Lower lobe of right lung (tissue), 2 donors: Measurements from ENCODE around the gene WDR6. TPM values are rescaled to one million over a fixed set of nuclear protein-coding genes. Genes with fewer than 3 reads are reported as not detected.

ENCODE experiments used
- ATAC-seq, 2 donors: fragments of 200-7000 bp; cut with Tn5 transposase; one replicate each; pipeline ENCODE4 v1.9.1; 2020 to 2022; ENCODE audit warnings: mild to moderate bottlenecking in 2 of 2, moderate library complexity in 2 of 2
- DNase-seq: peaks from one replicate; pipeline ENCODE4 v3.0.0-alpha.2; 2020
- H3K27ac ChIP-seq: fragments of 200-600 bp; one replicate; pipeline ENCODE4 v1.8.0; 2022
- H3K27me3 ChIP-seq: fragments of 200-600 bp; one replicate; pipeline ENCODE4 v1.8.0; 2022; ENCODE audit warnings: low read depth
- H3K36me3 ChIP-seq: fragments of 200-600 bp; one replicate; pipeline ENCODE4 v1.8.0; 2022; ENCODE audit warnings: mild to moderate bottlenecking
- H3K4me1 ChIP-seq: fragments of 200-600 bp; one replicate; pipeline ENCODE4 v1.8.0; 2022
- H3K4me3 ChIP-seq: fragments of 200-600 bp; one replicate; pipeline ENCODE4 v1.8.0; 2022; ENCODE audit warnings: mild to moderate bottlenecking
- H3K9me3 ChIP-seq: fragments of 200-600 bp; one replicate; pipeline ENCODE4 v1.8.0; 2022
- intact Hi-C: fragments of 100-400 bp; cut with DNase I; formaldehyde crosslinking; loops from one replicate; pipeline ENCODE4 v1.11.0; 2022
- microRNA-seq: library from miRNA; unstranded; fragments of <30 nt; microRNA quantifications from one replicate; pipeline ENCODE4 v1.2.0, GENCODE V29; 2020; ENCODE audit warnings: borderline number of aligned reads
- total RNA-seq: library from RNA; stranded (reverse); fragmentation: NEBNext Ultra II Directional; extraction: Animal tissue kit (Norgen Biotek cat#: 25700); gene quantifications from one replicate; pipeline ENCODE4 v1.2.1, GENCODE V29; 2021
- TF ChIP-seq, protein P1 (sequence below): fragments of 200-600 bp; IDR thresholded peaks from one replicate; pipeline ENCODE4 v1.8.0; 2022; ENCODE audit warnings: antibody characterized with exemption, mild to moderate bottlenecking
- donor health status: DM: no; HTN: yes; CAD: no; lungs with severe emphysema.

WDR6 gene
- total RNA-seq, 1 donor from 2014 or later = 157 TPM

DNA sequence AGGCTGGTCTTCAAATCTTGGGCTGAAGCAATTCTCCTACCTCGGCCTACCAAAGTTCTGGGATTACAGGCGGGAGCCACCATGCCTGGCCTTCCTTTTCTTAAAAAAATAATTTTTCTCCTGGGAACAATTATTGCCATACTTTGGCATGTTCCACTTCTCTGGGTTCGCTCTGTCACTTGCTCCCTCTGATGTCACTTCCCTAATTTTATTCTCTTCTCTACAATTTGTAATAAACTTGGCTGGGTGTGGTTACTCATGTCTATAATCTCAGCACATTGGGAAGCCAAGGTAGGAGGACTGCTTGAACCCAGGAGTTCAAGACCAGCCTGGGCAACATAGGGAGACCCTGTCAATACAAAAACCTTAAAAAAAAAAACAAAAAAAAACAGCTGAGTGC, 28.1 kb downstream of the WDR6 start:
- Histone ChIP-seq H3K27me3 (no peaks in the 10 kb centered on the region), H3K36me3 (peaks cover 100% of the 10 kb centered on the region), H3K4me3 (no peak overlapping the region), H3K9me3 (no peaks in the 10 kb centered on the region), H3K4me1 (peaks cover 9% of the 10 kb centered on the region), H3K27ac (no peak overlapping the region)
- TF ChIP-seq, protein P1, sequence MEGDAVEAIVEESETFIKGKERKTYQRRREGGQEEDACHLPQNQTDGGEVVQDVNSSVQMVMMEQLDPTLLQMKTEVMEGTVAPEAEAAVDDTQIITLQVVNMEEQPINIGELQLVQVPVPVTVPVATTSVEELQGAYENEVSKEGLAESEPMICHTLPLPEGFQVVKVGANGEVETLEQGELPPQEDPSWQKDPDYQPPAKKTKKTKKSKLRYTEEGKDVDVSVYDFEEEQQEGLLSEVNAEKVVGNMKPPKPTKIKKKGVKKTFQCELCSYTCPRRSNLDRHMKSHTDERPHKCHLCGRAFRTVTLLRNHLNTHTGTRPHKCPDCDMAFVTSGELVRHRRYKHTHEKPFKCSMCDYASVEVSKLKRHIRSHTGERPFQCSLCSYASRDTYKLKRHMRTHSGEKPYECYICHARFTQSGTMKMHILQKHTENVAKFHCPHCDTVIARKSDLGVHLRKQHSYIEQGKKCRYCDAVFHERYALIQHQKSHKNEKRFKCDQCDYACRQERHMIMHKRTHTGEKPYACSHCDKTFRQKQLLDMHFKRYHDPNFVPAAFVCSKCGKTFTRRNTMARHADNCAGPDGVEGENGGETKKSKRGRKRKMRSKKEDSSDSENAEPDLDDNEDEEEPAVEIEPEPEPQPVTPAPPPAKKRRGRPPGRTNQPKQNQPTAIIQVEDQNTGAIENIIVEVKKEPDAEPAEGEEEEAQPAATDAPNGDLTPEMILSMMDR = no peak
- DNase-seq (no peak), ATAC-seq (peak in 1 of 2 donors; percentile 17)
- intact Hi-C loops = no loop called here

DNA sequence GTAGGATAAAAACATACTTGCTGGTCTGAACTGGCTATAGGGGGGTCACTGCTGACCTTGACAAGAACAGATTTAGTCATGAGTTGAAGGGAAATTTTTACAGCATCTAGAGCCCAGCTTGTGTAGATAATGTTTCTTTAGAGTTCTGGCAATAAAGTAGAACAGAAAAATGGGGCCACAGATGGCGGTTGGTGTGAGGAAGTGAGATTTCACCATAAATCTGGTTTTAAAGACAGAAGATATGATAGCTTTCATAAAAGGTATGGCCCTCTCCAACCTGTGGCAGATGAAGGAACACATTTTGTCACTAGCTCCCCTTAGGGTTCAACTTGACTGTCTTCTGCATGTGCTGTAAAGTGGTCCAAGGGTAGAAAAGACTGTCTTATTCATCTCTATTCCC, 46.4 kb downstream of the WDR6 start:
- intact Hi-C loops = no loop called here
- TF ChIP-seq, protein P1 = no peak

GRCh38 chr3:49054344-49054862, 47.2 kb downstream of the WDR6 start:
- no peaks in the 10 kb centered on the region for H3K4me1 ChIP-seq
- H3K9me3 ChIP-seq = no peaks in the 10 kb centered on the region
- ATAC-seq (no peak), DNase-seq (no peak)
- no peak overlapping the region for H3K27ac ChIP-seq
- peaks cover 88% of the 10 kb centered on the region for H3K36me3 ChIP-seq
- H3K4me3 ChIP-seq = no peak overlapping the region
- no peaks in the 10 kb centered on the region for H3K27me3 ChIP-seq
- intact Hi-C loops = no loop called here
- TF ChIP-seq, protein P1 = no peak

More for the DNA sequence above, 46.4 kb downstream of the WDR6 start:
- Histone ChIP-seq H3K27ac (no peak overlapping the region), H3K4me3 (no peak overlapping the region), H3K4me1 (no peaks in the 10 kb centered on the region), H3K36me3 (peaks cover 84% of the 10 kb centered on the region), H3K9me3 (no peaks in the 10 kb centered on the region), H3K27me3 (no peaks in the 10 kb centered on the region)
- no peak for ATAC-seq
- DNase-seq = no peak

- no peaks in the 10 kb centered on the region for H3K27me3 ChIP-seq
- H3K4me1 ChIP-seq = no peaks in the 10 kb centered on the region
- no peak overlapping the region for H3K4me3 ChIP-seq
- H3K27ac ChIP-seq = no peak overlapping the region
- TF ChIP-seq, protein P1 = no peak
- no peaks in the 10 kb centered on the region for H3K9me3 ChIP-seq
- intact Hi-C loops = no loop called here
- ATAC-seq = peak in 1 of 2 donors; percentile 23
- no peak for DNase-seq
- peaks cover 95% of the 10 kb centered on the region for H3K36me3 ChIP-seq
Observed at GRCh38 chr3:49057268-49057667, 50.1 kb downstream of the WDR6 start.

DNA sequence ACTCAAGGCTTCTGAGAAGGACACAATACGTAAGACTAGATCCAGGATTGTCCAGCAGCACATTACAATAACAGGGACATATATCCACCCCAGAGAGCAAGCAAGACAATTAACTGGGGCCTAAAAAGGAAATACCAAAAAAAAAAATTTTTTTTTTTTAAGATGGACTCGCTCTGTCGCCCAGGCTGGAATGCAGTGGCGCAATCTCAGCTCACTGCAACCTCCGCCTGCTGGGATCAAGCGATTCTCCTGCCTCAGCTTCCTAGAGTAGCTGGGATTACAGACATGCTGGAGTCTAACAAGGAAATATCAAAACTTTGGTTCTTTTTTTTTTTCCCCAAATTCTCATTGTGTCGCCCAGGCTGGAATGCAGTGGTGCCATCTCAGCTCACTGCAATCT, 50.8 kb downstream of the WDR6 start:
- DNase-seq (no peak), ATAC-seq (no peak)
- TF ChIP-seq, protein P1 = no peak
- Histone ChIP-seq H3K27me3 (no peaks in the 10 kb centered on the region), H3K9me3 (no peaks in the 10 kb centered on the region), H3K27ac (no peak overlapping the region), H3K36me3 (peaks cover 93% of the 10 kb centered on the region), H3K4me3 (no peak overlapping the region), H3K4me1 (no peaks in the 10 kb centered on the region)
- intact Hi-C loops = no loop called here

Small RNAs within 50 kb of the gene (microRNA-seq; reads per million reads assigned to microRNA genes)
- gene MIR191 = 8,247 reads per million, percentile 95 among the genes with 10 or more reads in this experiment
- 1,551 reads per million, percentile 82 among the genes with 10 or more reads in this experiment for gene MIR425

Other genes with a start within 250 kb of the WDR6 start
- 45.5 TPM for gene PRKAR2A, start 159.5 kb upstream of the WDR6 start, total RNA-seq
- 29.0 TPM for gene SLC25A20, start 108.5 kb upstream of the WDR6 start, total RNA-seq
- gene ARIH2, start 88.5 kb upstream of the WDR6 start, total RNA-seq = 87.4 TPM
- 44.0 TPM for gene P4HTM, start 17.1 kb upstream of the WDR6 start, total RNA-seq
- 28.1 TPM for gene DALRD3, start 11.2 kb downstream of the WDR6 start, total RNA-seq
- 85.6 TPM for gene NDUFAF3, start 14.7 kb downstream of the WDR6 start, total RNA-seq
- 112 TPM for gene IMPDH2, start 22.0 kb downstream of the WDR6 start, total RNA-seq
- 85.4 TPM for gene QRICH1, start 86.7 kb downstream of the WDR6 start, total RNA-seq
- 198 TPM for gene QARS1, start 97.4 kb downstream of the WDR6 start, total RNA-seq
- gene USP19, start 113.4 kb downstream of the WDR6 start, total RNA-seq = 60.4 TPM
- gene LAMB2, start 125.7 kb downstream of the WDR6 start, total RNA-seq = 410 TPM
- gene CCDC71, start 158.9 kb downstream of the WDR6 start, total RNA-seq = 23.4 TPM
- 34.8 TPM for gene KLHDC8B, start 164.2 kb downstream of the WDR6 start, total RNA-seq